IMR-90 (cell line): ENCODE data around the gene DEPDC5. TPM values are rescaled to one million over a fixed set of nuclear protein-coding genes. Genes with fewer than 3 reads are reported as not detected.

Experiments used
- ATAC-seq: fragments of 200-7000 bp; cut with Tn5 transposase; 2 replicates; pipeline ENCODE4 v1.9.1; 2020; ENCODE audit warnings: low read depth, mild to moderate bottlenecking, moderate library complexity
- BruUV-seq: library from RNA; stranded (reverse); fragments of 400-500 nt; replicated peaks from 2 replicates; lab custom pipeline; 2021; lab: Mats Ljungman, UMichigan
- CTCF ChIA-PET: fragments of 300-600 bp; formaldehyde crosslinking; extraction: SDS; loops from one replicate; lab custom pipeline; 2021; ENCODE audit warnings: antibody characterized with exemption; lab: Yijun Ruan, JAX
- POLR2A ChIA-PET: fragments of 300-600 bp; sonication (Branson Sonifier 250); formaldehyde crosslinking; loops from one replicate; lab custom pipeline; 2022; ENCODE audit warnings: antibody characterized with exemption; ENCODE audit not compliant: unreplicated experiment; lab: Charles Lee
- DNase-seq: peaks from one replicate; pipeline ENCODE4 v3.0.0; 2013
- H2AFZ ChIP-seq: replicated peaks from 2 replicates; pipeline ENCODE3; 2013; ENCODE audit warnings: low read length, mild to moderate bottlenecking; ENCODE audit not compliant: poor library complexity
- H2AK5ac ChIP-seq: 2 replicates; pipeline ENCODE4 v1.6.1; 2013; ENCODE audit warnings: low read depth, low read length, inconsistent platforms
- H2AK9ac ChIP-seq: replicated peaks from 2 replicates; pipeline ENCODE3; 2013; ENCODE audit warnings: mild to moderate bottlenecking, low read depth, low read length, moderate library complexity; ENCODE audit not compliant: poor library complexity
- H2BK120ac ChIP-seq: 2 replicates; pipeline ENCODE4 v1.6.1; 2013; ENCODE audit warnings: low read depth, low read length, inconsistent platforms
- H2BK15ac ChIP-seq: 3 replicates; pipeline ENCODE4 v1.6.1; 2013; ENCODE audit warnings: low read depth, low read length, inconsistent platforms
- H2BK20ac ChIP-seq: 2 replicates; pipeline ENCODE4 v1.6.1; 2013; ENCODE audit warnings: low read depth, mild to moderate bottlenecking, inconsistent platforms, low read length, moderate library complexity
- H2BK5ac ChIP-seq: 2 replicates; pipeline ENCODE4 v1.6.1; 2013; ENCODE audit warnings: mild to moderate bottlenecking, low read depth, low read length, inconsistent platforms; ENCODE audit not compliant: poor library complexity, severe bottlenecking
- H3K14ac ChIP-seq: replicated peaks from 2 replicates; pipeline ENCODE4 v1.6.1; 2013; ENCODE audit warnings: low read depth, low read length, inconsistent platforms
- H3K18ac ChIP-seq: 2 replicates; pipeline ENCODE4 v1.6.1; 2013; ENCODE audit warnings: low read depth, low read length, control low read depth
- H3K23ac ChIP-seq: 2 replicates; pipeline ENCODE4 v1.6.1; 2013; ENCODE audit warnings: low read depth, low read length, inconsistent platforms
- H3K27ac ChIP-seq: 2 replicates; pipeline ENCODE4 v1.5.1; 2013; ENCODE audit warnings: mild to moderate bottlenecking, control low read depth, low read length; ENCODE audit not compliant: insufficient read depth
- H3K27me3 ChIP-seq: 2 replicates; pipeline ENCODE4 v1.6.1; 2013; ENCODE audit warnings: low read length; ENCODE audit not compliant: control insufficient read depth, insufficient read depth
- H3K36me3 ChIP-seq: 2 replicates; pipeline ENCODE4 v1.6.1; 2013; ENCODE audit warnings: low read length, mixed read lengths; ENCODE audit not compliant: control insufficient read depth, insufficient read depth
- H3K4ac ChIP-seq: 2 replicates; pipeline ENCODE4 v1.6.1; 2013; ENCODE audit warnings: low read depth, low read length, inconsistent platforms
- H3K4me1 ChIP-seq: 2 replicates; pipeline ENCODE4 v1.6.1; 2013; ENCODE audit warnings: low read length, mixed read lengths; ENCODE audit not compliant: control insufficient read depth, insufficient read depth
- H3K4me2 ChIP-seq: 2 replicates; pipeline ENCODE4 v1.6.1; 2013; ENCODE audit warnings: low read depth, mild to moderate bottlenecking, control low read depth, low read length, moderate library complexity
- H3K4me3 ChIP-seq: 2 replicates; pipeline ENCODE4 v1.5.1; 2013; ENCODE audit warnings: low read depth, mild to moderate bottlenecking, control low read depth, low read length, moderate library complexity; ENCODE audit not compliant: insufficient read depth
- H3K56ac ChIP-seq: 2 replicates; pipeline ENCODE4 v1.6.1; 2013; ENCODE audit warnings: low read length, inconsistent platforms; ENCODE audit not compliant: insufficient read depth; ENCODE audit errors: extremely low read depth
- H3K79me1 ChIP-seq, 2 experiments: 2 replicates each; pipeline ENCODE4 v1.6.1; 2013; ENCODE audit warnings: low read length in 2 of 2, inconsistent platforms in 1 of 2, low read depth in 1 of 2
- H3K9ac ChIP-seq: 2 replicates; pipeline ENCODE4 v1.6.1; 2013; ENCODE audit warnings: low read depth, low read length, control low read depth
- H3K9me1 ChIP-seq: 2 replicates; pipeline ENCODE4 v1.6.1; 2013; ENCODE audit warnings: low read length, inconsistent platforms; ENCODE audit not compliant: insufficient read depth
- H3K9me3 ChIP-seq: 2 replicates; pipeline ENCODE4 v1.6.1; 2013; ENCODE audit warnings: low read length; ENCODE audit not compliant: control insufficient read depth, insufficient read depth
- H4K20me1 ChIP-seq: 2 replicates; pipeline ENCODE4 v1.6.1; 2013; ENCODE audit warnings: low read length, inconsistent platforms; ENCODE audit not compliant: insufficient read depth
- H4K5ac ChIP-seq: 2 replicates; pipeline ENCODE4 v1.6.1; 2013; ENCODE audit warnings: mild to moderate bottlenecking, low read depth, low read length, control low read depth
- H4K8ac ChIP-seq, 2 experiments: 2 replicates each; pipeline ENCODE4 v1.6.1; 2013; ENCODE audit warnings: low read depth in 2 of 2, low read length in 2 of 2, control low read depth in 1 of 2, inconsistent platforms in 1 of 2
- H4K91ac ChIP-seq: 2 replicates; pipeline ENCODE4 v1.6.1; 2013; ENCODE audit warnings: low read depth, low read length, inconsistent platforms; ENCODE audit not compliant: insufficient read depth
- CEBPB ChIP-seq: IDR thresholded peaks from 2 replicates; pipeline ENCODE4 v1.6.1; 2012; ENCODE audit warnings: low read depth, low read length, improper control_type of control experiment
- CHD1 ChIP-seq: IDR thresholded peaks from 2 replicates; pipeline ENCODE4 v1.6.1; 2012; ENCODE audit warnings: low read depth, low read length, improper control_type of control experiment
- CTCF ChIP-seq: conservative IDR thresholded peaks from 2 replicates; pipeline ENCODE4 v1.5.1; 2012; ENCODE audit warnings: mild to moderate bottlenecking, low read depth, low read length, improper control_type of control experiment
- FOS ChIP-seq: fragments of 150-350 bp; IDR thresholded peaks from 2 replicates; pipeline ENCODE4 v1.6.1; 2016; ENCODE audit warnings: low read depth, low read length
- NFE2L2 ChIP-seq: fragments of 150-350 bp; IDR thresholded peaks from 2 replicates; pipeline ENCODE4 v1.6.1; 2016; ENCODE audit warnings: low read depth, mild to moderate bottlenecking, low read length
- POLR2A ChIP-seq: IDR thresholded peaks from 2 replicates; pipeline ENCODE4 v1.6.1; 2012; ENCODE audit warnings: mild to moderate bottlenecking, low read depth, low read length
- WGBS, 2 experiments: methylation state at CpG; one replicate each; pipeline versions ENCODE4 v1.1.5 to v1.1.7; 2013; ENCODE audit warnings: missing lambda C conversion rate in 2 of 2; ENCODE audit not compliant: insufficient read length in 1 of 2; ENCODE audit errors: extremely low coverage in 2 of 2; 5-methylcytosine and 5-hydroxymethylcytosine counted together
- dilution Hi-C: fragments of 300-500 bp; cut with HindIII; formaldehyde crosslinking; loops from one replicate; pipeline ENCODE4 v1.14.3; 2018; ENCODE audit warnings: low sequenced_read_pairs; ENCODE audit not compliant: unreplicated experiment
- in situ Hi-C: fragments of 300-500 bp; cut with MboI; formaldehyde crosslinking; loops from 3 replicates; pipeline ENCODE4 v1.14.3; 2019; ENCODE audit warnings: low sequenced_read_pairs, inconsistent platforms, mixed read lengths
- intact Hi-C: fragments of 100-400 bp; cut with micrococcal nuclease; formaldehyde crosslinking; loops from 2 replicates; pipeline ENCODE4 v1.10.0; 2022
- polyA plus RNA-seq, 3 experiments: library from polyadenylated mRNA; depleted of rRNA; stranded (reverse); fragments of >200 nt; gene quantifications; 2 replicates each; pipeline ENCODE4 v1.2.3, GENCODE V29; 2012; ENCODE audit warnings: low replicate concordance in 1 of 3
- total RNA-seq: library from RNA; depleted of rRNA; stranded (reverse); fragments of >200 nt; gene quantifications from 2 replicates; pipeline ENCODE4 v1.2.3, GENCODE V29; 2012

DEPDC5 gene
- total and polyA plus RNA-seq, 2 of the 4 experiments (the other 2 are of a cell fraction) = 6.6 to 12.9 TPM

GRCh38 chr22:31738566-31738965 lies 15.3 kb upstream of the DEPDC5 start:
- no peak for ATAC-seq
- Histone ChIP-seq H3K27me3 (no peaks in the 10 kb centered on the region), H3K4ac (no peak overlapping the region), H3K4me3 (no peak overlapping the region), H3K23ac (no peak overlapping the region; the same call in 1 of the 2 replicates), H4K91ac (no peak overlapping the region), H3K14ac (no peak overlapping the region), H2AK5ac (no peak overlapping the region; the same call in 1 of the 2 replicates), H3K4me1 (peaks cover 6% of the 10 kb centered on the region), H3K9me3 (no peaks in the 10 kb centered on the region), H2BK15ac (no peak overlapping the region), H3K4me2 (no peak overlapping the region), H3K56ac (no peak overlapping the region), H3K9ac (no peak overlapping the region), H2BK20ac (no peak overlapping the region), H4K8ac (no peak overlapping the region), H2AFZ (no peak overlapping the region), H2BK5ac (no peak overlapping the region), H3K36me3 (peaks cover 13% of the 10 kb centered on the region), H3K27ac (no peak overlapping the region), H2BK120ac (no peak overlapping the region), H3K79me1 (peaks cover 24 to 60% of the 10 kb centered on the region in 2 experiments), H3K18ac (no peak overlapping the region), H4K20me1 (peaks cover 22% of the 10 kb centered on the region), H3K9me1 (0 out of 2 replicates have a peak, but pooled peaks cover 8% of the 10 kb centered on the region), H2AK9ac (peak overlapping the region; percentile 5), H4K5ac (no peak overlapping the region)
- no TSS peak for BruUV-seq
- intact Hi-C loops (no loop called here), in situ Hi-C loops (no loop called here), dilution Hi-C loops (no loop called here)
- WGBS, 2 experiments = 80% methylated on average over 1 of the region's 2 CpGs; no CpG with 5 or more reads in 1 of the 2 experiments
- ChIA-PET CTCF (no interaction called here), POLR2A (no interaction called here)
- no peak for TF ChIP-seq CEBPB
- no peak for TF ChIP-seq CHD1
- no peak for TF ChIP-seq NFE2L2
- no peak for TF ChIP-seq FOS
- no peak for TF ChIP-seq CTCF
- TF ChIP-seq POLR2A = no peak
- no peak for DNase-seq
